Measurements from ENCODE around the gene ABCG5.

ABCG5 gene

GRCh38 chr2:43841949-43842865 lies 3.6 kb upstream of the ABCG5 start:
- no peak for DNase-seq

DNA sequence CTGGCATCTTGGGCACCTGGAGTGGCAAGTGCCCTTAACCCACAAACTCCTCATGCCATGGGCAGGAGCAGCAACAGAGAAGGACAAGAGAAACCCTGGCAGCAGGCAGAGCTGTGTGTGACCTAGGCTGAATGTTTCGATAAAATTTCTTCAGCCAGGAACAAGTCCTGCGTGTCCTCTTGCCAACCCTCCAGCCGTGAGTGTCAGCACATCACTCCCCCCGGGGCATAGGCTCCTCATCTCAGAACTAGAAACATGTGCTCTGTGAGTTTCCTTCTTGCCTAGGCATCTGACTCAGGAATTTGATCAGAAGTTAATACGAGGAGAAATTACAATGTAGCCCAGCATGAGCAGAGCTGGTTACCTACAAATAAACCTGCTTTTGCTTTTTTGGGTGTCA lies 2.3 kb upstream of the ABCG5 start:
- no peak for DNase-seq

GRCh38 chr2:43839776-43840564 lies 1.3 kb upstream of the ABCG5 start:
- no peak for DNase-seq

DNA sequence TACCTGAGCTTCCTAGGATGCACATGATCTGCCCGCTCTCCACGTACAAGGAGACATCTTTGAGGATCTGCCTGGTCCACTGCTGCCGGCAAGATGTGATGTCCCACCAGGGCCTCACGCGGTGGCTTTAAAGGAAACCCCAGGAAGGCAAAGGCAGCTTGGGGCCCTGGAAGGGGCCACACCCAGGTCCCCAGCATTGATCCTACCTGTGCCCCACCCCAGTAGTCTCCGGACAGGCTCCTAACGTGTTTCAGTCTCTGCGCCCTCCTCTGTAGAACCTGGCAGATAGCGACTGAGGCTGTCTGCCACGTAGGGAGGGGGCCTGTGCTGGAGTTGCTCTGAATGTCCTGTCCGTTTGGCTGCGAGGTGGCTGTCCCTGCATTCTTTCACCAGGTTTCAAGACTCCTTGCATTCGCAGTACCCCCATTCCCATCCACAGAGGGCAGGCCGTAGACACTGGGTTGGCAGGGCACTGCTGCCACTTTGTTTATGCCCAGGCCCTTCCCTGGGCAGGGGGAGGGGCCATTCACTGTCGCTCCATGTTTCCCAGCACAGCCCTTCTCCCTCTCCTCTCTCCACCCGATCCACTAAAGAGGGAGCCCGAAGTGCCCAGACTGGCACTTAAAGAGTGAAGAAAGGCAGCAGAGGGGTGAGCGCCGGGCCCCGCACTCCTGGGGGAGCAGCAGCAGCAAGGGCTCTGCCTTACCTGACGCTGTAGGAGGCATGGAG lies 644 bp downstream of the ABCG5 start:
- DNase-seq = no peak

DNA sequence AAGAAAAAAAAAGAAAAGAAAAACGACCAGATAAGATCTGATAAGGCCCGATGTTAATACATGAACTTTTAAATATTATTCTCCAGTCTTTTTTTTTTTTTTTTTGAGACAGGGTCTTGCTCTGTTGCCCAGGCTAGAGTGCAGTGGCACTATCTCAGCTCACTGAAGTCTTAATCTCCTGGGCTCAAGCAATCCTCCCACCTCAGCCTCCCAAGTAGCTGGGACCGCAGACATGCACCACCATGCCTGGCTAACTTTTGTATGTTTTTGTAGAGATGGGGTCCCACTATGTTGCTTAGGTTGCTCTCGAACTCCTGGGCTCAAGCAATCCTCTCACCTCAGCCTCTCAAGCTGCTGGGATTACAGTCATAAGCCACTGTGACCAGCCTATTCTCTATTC lies 1.6 kb downstream of the ABCG5 start:
- no peak for DNase-seq

DNA sequence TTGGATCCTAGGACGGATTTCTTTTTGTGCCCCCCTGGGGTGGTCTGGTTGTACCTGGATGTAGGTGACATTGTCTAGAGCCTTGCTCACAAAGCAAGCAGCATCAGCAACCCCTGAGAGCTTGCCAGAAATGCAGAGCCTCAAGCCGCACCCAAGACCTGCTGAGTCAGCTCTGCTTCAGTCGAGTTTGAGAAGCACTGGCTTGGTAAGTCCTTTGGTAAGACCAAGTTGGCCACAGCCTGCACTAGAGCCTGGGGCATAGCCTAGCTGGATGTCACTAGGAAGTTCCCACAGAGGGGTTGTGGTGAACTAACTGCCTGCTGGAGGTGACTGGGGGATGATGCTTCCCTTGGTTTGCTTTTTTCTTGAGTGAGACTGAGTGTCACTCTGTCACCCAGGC lies 6.2 kb downstream of the ABCG5 start:
- DNase-seq = no peak

GRCh38 chr2:43831543-43832294 lies 6.9 kb downstream of the ABCG5 start:
- peak; percentile 3 for DNase-seq

GRCh38 chr2:43826305-43827250 lies 12.1 kb downstream of the ABCG5 start:
- no peak for DNase-seq

- no peak for DNase-seq
Measured at GRCh38 chr2:43825841-43826240, 12.8 kb downstream of the ABCG5 start.

- no peak for DNase-seq
Measured at GRCh38 chr2:43824951-43825493, 13.6 kb downstream of the ABCG5 start.

- DNase-seq = no peak
Measured at GRCh38 chr2:43824512-43824911, 14.1 kb downstream of the ABCG5 start.

DNA sequence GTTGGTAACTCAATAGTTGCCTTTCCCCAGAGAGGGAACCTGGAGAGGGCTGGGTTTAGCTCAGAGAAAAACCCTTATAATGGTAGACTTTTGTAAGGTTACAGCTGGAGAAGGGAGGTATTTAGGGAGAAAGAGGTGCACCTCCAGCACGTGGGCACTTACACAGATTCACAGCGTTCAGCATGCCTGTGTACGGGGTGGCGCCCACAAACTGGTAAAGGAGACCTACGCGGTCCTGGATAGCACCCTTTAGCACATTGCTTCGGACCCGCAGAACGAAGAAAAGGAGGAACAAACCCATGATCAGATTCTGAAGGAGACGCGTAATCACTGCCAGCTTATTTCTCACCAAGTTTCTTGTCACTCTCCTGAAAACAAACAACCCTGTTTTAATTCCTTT lies 14.9 kb downstream of the ABCG5 start:
- no peak for DNase-seq

- DNase-seq = no peak
Measured at GRCh38 chr2:43822839-43823238, 15.8 kb downstream of the ABCG5 start.

DNA sequence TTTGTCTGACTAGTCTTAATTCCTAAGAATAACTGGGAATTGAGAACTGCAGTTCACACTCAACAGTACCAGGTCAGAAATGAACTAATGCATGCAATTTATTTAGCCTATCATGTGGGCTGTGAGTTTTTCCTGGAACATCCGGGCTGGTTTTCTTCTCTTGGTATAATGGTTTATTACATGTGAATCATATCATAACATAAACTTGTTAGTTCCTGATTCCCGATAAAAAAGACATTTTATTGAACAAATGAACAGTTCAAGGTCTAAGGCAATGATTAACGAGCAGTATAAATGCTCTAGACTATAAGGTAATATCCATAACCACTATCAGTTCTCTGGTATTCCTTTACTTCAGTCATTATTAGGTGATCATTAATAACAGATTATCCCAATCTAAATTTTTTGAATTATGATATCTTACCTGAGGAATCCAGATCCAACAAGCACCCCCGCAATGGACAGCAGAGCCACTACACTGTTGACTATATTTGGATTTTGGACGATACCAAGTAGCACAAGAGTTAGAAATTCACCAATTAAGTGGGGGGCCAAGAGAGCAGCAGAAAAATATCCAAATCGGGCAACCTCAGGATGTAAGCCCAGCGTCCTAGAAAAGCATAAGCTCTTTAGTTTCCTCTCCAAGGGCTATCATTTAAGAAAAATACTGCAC lies 19.0 kb downstream of the ABCG5 start:
- no peak for DNase-seq

GRCh38 chr2:43818761-43819160 lies 19.9 kb downstream of the ABCG5 start:
- no peak for DNase-seq

- no peak for DNase-seq
Measured at GRCh38 chr2:43814711-43815110, 23.9 kb downstream of the ABCG5 start.

- DNase-seq = no peak
Measured at GRCh38 chr2:43812947-43813346, 25.7 kb downstream of the ABCG5 start.

- DNase-seq = no peak
Measured at GRCh38 chr2:43812006-43812405, 26.6 kb downstream of the ABCG5 start.

GRCh38 chr2:43810888-43811287 lies 27.8 kb downstream of the ABCG5 start:
- no peak for DNase-seq

DNA sequence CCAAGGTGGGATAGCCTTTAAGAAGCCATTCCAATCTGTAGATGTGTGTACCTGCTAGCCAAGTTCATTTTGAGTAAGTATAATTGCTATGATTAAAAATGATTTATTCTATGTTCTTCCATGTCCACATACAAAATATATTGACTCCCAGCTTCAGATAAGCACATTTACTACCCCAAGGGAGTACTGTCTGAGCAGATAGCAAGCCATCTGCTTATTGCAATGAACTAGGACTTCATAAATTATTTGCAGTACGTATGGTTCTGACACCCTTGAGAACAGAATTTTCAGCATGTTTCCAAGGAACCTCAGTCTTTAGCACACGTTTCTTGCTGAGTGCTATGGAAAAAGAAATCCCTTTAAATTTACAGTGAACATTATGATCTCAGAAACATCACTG lies 28.2 kb downstream of the ABCG5 start:
- no peak for DNase-seq

DNA sequence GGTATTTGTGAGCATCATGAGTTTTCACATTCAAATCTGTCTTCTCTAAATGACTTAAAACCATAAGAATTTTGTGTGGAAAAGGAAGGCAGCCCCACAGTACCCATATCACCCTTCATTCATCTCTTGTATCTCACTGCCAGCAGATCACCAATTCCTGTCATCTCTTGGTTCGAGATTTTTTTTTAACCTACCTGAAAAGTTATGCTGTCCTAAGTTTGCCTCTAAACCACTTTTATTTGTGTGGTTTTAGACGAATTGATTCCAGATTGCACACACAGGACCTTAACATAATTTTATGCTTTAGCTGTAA lies 32.0 kb downstream of the ABCG5 start:
- DNase-seq = no peak

Data from DMS79 (cell line).